Pancreas (tissue), 10 donors: ENCODE data around the gene TAPBP. TPM values are rescaled to one million over a fixed set of nuclear protein-coding genes. Genes with fewer than 3 reads are reported as not detected.
"Not testable (repeated sequence)": the region's sequence is repeated elsewhere in the genome, so short reads cannot be mapped to it uniquely, and the experiment has no call there.

Source experiments
- ATAC-seq, 4 donors: fragments of 200-7000 bp; cut with Tn5 transposase; one replicate each; pipeline versions ENCODE4 v1.8.0 to v1.9.1; 2020; ENCODE audit warnings: mild to moderate bottlenecking in 4 of 4, moderate library complexity in 4 of 4
- DNase-seq, 6 donors: peaks; one replicate each; pipeline ENCODE4 v3.0.0-alpha.2; 2020
- FAIRE-seq: peaks from 2 replicates; lab custom pipeline; 2012; peaks lifted over from hg19 to GRCh38; lab: Jason Lieb, UNC
- H3K27ac ChIP-seq, 4 donors: fragments of 200-600 bp; sonication (generic); 1 replicate in 3 of 4; 2 replicates in 1 of 4; pipeline versions ENCODE4 v1.5.0 to v1.8.0; 2020
- H3K27me3 ChIP-seq, 4 donors: fragments of 200-600 bp; one replicate each; pipeline ENCODE4 v1.8.0; 2021
- H3K36me3 ChIP-seq, 3 donors: fragments of 200-600 bp; sonication (generic) in 1 of 3; one replicate each; pipeline versions ENCODE4 v1.5.0 to v1.8.0; 2020 to 2021
- H3K4me1 ChIP-seq, 3 donors: fragments of 200-600 bp; one replicate each; pipeline ENCODE4 v1.8.0; 2021
- H3K4me3 ChIP-seq, 4 donors: fragments of 200-600 bp; sonication (generic) in 2 of 4; one replicate each; pipeline versions ENCODE4 v1.5.0 to v1.8.0; 2020 to 2021
- H3K9me3 ChIP-seq, 4 donors: fragments of 200-600 bp; one replicate each; pipeline ENCODE4 v1.8.0; 2021
- CTCF ChIP-seq, 4 donors: fragments of 200-600 bp; sonication (generic) in 3 of 4; IDR thresholded peaks; one replicate each; pipeline versions ENCODE4 v1.5.0 to v1.8.0; 2021; ENCODE audit warnings: antibody characterized with exemption in 4 of 4
- WGBS, 2 donors: extraction: QIAGEN DNeasy Blood & Tissue Kit; methylation state at CpG; one replicate each; pipeline ENCODE4 v1.1.7; 2013; 5-methylcytosine and 5-hydroxymethylcytosine counted together
- intact Hi-C, 3 donors: fragments of 100-400 bp; cut with DNase I; formaldehyde crosslinking; loops; one replicate each; pipeline versions ENCODE4 v1.11.1 to v1.14.2; 2022
- polyA plus RNA-seq, 2 donors: library from polyadenylated mRNA; stranded (reverse); fragments of 200-250 nt; gene quantifications; one replicate each; pipeline ENCODE4 v1.2.3, GENCODE V29; 2013
- total RNA-seq, 6 donors: library from RNA; stranded (reverse); fragmentation: NEBNext Ultra II Directional in 4 of 6; extraction: Animal tissue kit (Norgen Biotek cat#: 25700) in 4 of 6; gene quantifications; one replicate each; pipeline versions ENCODE4 v1.2.1 to v1.2.4, GENCODE V29; 2021 to 2023
- donor health status: healthy with polysubstance abuse.
- donor health status: DM: no; HTN: no; CAD: no; lungs with moderate emphysema.
- donor health status: DM: no; HTN: no; CAD: no.
- donor health status: control.
- donor health status: control.
- donor health status: Bipolar disorder and iron deficiency.
- donor health status: DM: yes; HTN: yes; CAD: no.
- donor health status: DM: no; HTN: no; CAD: no.
- donor health status: DM: no; HTN: no; CAD: no.
- donor health status: DM: yes; HTN: yes; CAD: no.

Gene TAPBP
- total and polyA plus RNA-seq, 8 donors = 28.0 to 152 (median 41.2) TPM

- peak; percentile 16 to 31 (median 26) for ATAC-seq
- Histone ChIP-seq H3K27ac (peak overlapping the region; percentile 81 to 93 (median 92)), H3K36me3 (peaks cover 0 to 39% (median 30%) of the 10 kb centered on the region in 3 donors), H3K27me3 (no peaks in the 10 kb centered on the region), H3K9me3 (no peaks in the 10 kb centered on the region), H3K4me3 (peak overlapping the region; percentile 75 to 89 (median 82)), H3K4me1 (peaks cover 22 to 29% (median 23%) of the 10 kb centered on the region in 3 donors)
- WGBS, 2 donors = 1 to 3% methylated on average over 7 of the region's 7 CpGs
- no peak for DNase-seq
- FAIRE-seq = no peak
- TF ChIP-seq CTCF (IDR thresholded peaks at IDR 0.05) = no peak
- intact Hi-C loops = no loop called here
Observed at GRCh38 chr6:33271117-33271467, 42.8 kb downstream of the TAPBP start.

- H3K36me3 ChIP-seq = peaks cover 0 to 36% (median 23%) of the 10 kb centered on the region in 3 donors
- ATAC-seq (no peak), FAIRE-seq (no peak), DNase-seq (no peak)
- intact Hi-C loops = no loop called here
- WGBS, 2 donors = 83 to 91% methylated on average over 7 of the region's 7 CpGs
- no peak overlapping the region for H3K27ac ChIP-seq
- no peak overlapping the region for H3K4me3 ChIP-seq
- H3K9me3 ChIP-seq = no peaks in the 10 kb centered on the region
- no peaks in the 10 kb centered on the region for H3K4me1 ChIP-seq
- TF ChIP-seq CTCF (IDR thresholded peaks at IDR 0.05) = no peak
- H3K27me3 ChIP-seq = no peaks in the 10 kb centered on the region
Observed at GRCh38 chr6:33264015-33264414, 49.9 kb downstream of the TAPBP start.

- 89 to 93% methylated on average over 3 of the region's 3 CpGs for WGBS, 2 donors
- DNase-seq, H3K9me3 ChIP-seq, H3K4me3 ChIP-seq, FAIRE-seq, H3K4me1 ChIP-seq, H3K27ac ChIP-seq, ATAC-seq, intact Hi-C loops, H3K27me3 ChIP-seq: not testable (repeated sequence)
- peaks cover 0 to 25% (median 13%) of the 10 kb centered on the region in 3 donors for H3K36me3 ChIP-seq
Observed at GRCh38 chr6:33262490-33262889, 51.4 kb downstream of the TAPBP start.

GRCh38 chr6:33259032-33259431, 54.8 kb downstream of the TAPBP start:
- ATAC-seq (peak in 1 of 4 donors; percentile 15), DNase-seq (no peak), FAIRE-seq (no peak)
- WGBS, 2 donors = 59% methylated on average over 5 of the region's 5 CpGs
- peaks cover 0 to 9% (median 7%) of the 10 kb centered on the region in 3 donors for H3K36me3 ChIP-seq
- intact Hi-C loops = no loop called here
- no peaks in the 10 kb centered on the region for H3K9me3 ChIP-seq
- no peak for TF ChIP-seq CTCF (IDR thresholded peaks at IDR 0.05)
- H3K4me3 ChIP-seq = no peak overlapping the region
- H3K27ac ChIP-seq = no peak overlapping the region
- H3K4me1 ChIP-seq = no peaks in the 10 kb centered on the region
- no peaks in the 10 kb centered on the region for H3K27me3 ChIP-seq

GRCh38 chr6:33254591-33254990, 59.3 kb downstream of the TAPBP start:
- H3K4me1 ChIP-seq = peaks cover 0 to 6% (median 0%) of the 10 kb centered on the region in 3 donors
- TF ChIP-seq CTCF (IDR thresholded peaks at IDR 0.05) = no peak
- H3K9me3 ChIP-seq = no peaks in the 10 kb centered on the region
- H3K36me3 ChIP-seq = peaks cover 0 to 9% (median 5%) of the 10 kb centered on the region in 3 donors
- FAIRE-seq (no peak), ATAC-seq (no peak), DNase-seq (no peak)
- H3K27me3 ChIP-seq = no peaks in the 10 kb centered on the region
- H3K4me3 ChIP-seq = no peak overlapping the region
- intact Hi-C loops = no loop called here
- no peak overlapping the region for H3K27ac ChIP-seq
- WGBS, 2 donors = 91 to 95% methylated on average over 4 of the region's 4 CpGs
